Spleen (tissue), 7 donors: ENCODE data around the gene GSS.
A peak's percentile ranks its signal among the peaks of the same experiment; 100 is the strongest.

Experiments used
- CTCF ChIP-seq, 11 experiments: fragments of 200-600 bp in 7 of 11; fragments of 450-650 bp in 4 of 11; sonication (generic) in 4 of 11; IDR thresholded peaks in 8 of 11; conservative IDR thresholded peaks in 3 of 11; 1 replicate in 7 of 11; 2 replicates in 4 of 11; pipeline versions ENCODE4 v1.4.0 to v1.8.0; 2016 to 2021; ENCODE audit warnings: antibody characterized with exemption in 11 of 11, inconsistent platforms in 4 of 11, mild to moderate bottlenecking in 1 of 11
- POLR2A ChIP-seq, 3 donors: fragments of 450-650 bp; IDR thresholded peaks; one replicate each; pipeline ENCODE4 v1.5.1; 2017; ENCODE audit warnings: antibody characterized with exemption in 3 of 3, mild to moderate bottlenecking in 1 of 3
- POLR2AphosphoS5 ChIP-seq, 3 donors: sonication (generic); formaldehyde crosslinking; IDR thresholded peaks; one replicate each; pipeline ENCODE4 v1.5.1; 2017; ENCODE audit warnings: antibody characterized with exemption in 3 of 3
- donor health status: DM: no; HTN: no; CAD: no; lungs with moderate emphysema.
- donor health status: DM: no; HTN: no; CAD: no.
- donor health status: DM: no; HTN: no; CAD: no.

GRCh38 chr20:34993941-34994508 is 38.4 kb upstream of the GSS start:
- TF ChIP-seq POLR2AphosphoS5 (IDR thresholded peaks at IDR 0.05) (peak in 1 of 3 donors; percentile 48), CTCF (IDR thresholded peaks at IDR 0.05 in 8 of 11, conservative IDR thresholded peaks at IDR 0.05 in 3 of 11) (no peak), POLR2A (IDR thresholded peaks at IDR 0.05) (no peak)
